ENCODE data around the gene IRX6.

Gene IRX6

DNA sequence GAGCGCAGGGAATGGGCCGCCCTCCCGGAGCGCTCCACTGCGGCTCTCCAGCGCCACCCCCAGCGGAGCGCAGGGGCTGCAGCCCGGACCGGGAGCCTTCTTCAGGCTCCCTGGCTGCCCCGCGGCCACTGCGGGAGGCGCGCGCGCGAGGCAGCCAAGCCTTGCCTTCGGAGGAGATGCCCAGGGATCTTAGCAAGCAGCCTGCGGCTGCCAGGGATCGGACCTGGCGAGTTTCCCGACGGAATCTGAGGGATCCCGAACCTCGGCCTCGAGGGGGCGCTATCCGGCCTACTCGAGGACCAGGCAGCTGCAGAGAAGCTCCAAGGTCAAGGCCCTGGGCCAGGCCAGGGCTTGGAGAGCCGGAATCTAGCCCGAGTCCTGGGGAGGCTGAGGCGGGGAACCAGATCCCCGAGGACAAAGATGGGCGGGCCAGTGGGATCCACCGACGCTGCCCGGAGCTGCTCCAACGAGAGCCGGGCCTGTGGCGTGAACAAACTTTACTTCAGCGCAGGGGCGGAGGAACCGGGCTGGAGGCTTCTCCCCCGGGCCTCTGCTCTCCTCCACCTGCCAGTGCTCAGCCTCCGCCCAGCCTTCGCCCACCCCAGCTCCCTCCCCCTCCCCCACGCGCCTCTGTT lies at the start of gene IRX6:
IRX6 (plus strand) TSS at position 567 of the 635 bp plus-strand sequence. CDS start 889 bp downstream, outside the sequence.
- DNase-seq: no peak

DNA sequence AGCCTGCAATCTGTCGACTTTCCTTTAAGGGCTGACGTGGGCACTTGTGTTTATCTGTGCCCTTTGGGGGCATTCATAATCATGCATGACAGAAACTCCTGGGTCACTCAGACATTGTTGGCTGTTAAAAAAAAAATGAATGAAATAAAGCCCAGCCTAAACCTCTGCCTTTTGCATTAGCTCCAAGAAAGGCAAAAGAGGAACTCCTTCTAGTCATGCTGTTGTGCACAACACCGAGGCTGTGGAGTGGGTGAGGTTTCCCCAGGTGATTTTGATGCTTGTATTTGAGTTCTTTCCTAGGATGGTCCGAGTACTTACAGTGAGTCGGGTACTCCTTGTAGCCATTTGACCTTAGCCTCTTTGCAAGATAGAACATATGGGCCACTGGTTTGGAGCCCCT lies 49.6 kb upstream of the IRX6 start:
- no peak for DNase-seq

DNA sequence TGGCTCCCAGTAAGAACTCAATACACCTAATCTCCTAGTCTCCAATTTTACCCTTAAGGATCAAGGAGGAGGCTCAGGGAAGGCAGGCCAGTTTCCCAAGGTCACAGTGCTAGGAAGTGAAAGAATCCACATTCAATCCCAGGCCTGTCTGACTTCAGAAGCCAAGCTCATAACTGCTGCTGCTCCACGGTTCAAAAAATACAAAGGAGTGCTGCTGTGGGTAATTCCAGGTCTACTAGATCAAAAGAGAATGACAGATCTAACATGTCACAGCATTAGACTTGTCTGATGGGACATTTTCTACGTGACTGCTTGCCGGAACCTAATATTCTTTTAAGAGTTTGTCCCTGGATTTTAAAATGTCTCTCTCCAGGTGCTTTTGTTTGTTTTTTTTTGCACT lies 48.8 kb upstream of the IRX6 start:
- DNase-seq: no peak

DNA sequence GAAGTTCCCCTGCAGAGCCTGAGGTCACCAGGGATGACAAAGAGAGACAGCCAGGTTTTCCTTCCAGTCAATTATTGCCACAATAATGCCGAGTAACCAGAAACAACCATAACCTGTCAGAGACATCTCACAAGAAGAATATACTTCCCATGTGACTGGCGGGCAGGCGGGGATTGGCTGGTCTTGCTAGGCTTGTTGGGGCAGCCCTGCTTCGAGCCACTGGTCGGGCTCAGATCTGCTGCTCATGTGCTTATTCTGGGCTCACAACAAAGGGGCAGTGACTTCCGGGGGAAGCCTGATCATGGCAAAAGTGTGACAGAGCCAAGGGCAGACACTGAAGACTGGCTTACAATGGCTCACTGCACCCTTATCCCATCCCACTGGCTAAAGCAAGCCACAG lies 48.1 kb upstream of the IRX6 start:
- no peak for DNase-seq

DNA sequence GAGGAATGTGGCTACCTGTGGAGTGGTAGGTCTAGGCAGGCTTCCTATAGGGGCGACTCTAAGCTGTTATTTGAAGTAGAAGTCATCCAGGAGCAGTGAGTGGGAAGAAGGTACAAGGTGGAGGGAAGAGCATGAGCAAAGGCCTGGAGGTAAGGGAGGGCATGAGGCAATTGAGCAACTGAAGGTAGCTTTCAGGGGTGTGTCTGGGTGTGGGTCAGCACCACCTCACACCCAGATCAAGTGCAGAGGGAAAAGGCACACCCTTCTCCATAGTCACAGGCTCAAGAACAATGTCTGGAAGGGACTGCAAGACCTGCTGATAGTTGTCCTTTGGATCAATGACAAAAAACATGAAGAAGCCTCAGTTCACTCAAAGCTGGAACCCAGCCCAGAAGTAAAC lies 46.5 kb upstream of the IRX6 start:
- DNase-seq: no peak

DNA sequence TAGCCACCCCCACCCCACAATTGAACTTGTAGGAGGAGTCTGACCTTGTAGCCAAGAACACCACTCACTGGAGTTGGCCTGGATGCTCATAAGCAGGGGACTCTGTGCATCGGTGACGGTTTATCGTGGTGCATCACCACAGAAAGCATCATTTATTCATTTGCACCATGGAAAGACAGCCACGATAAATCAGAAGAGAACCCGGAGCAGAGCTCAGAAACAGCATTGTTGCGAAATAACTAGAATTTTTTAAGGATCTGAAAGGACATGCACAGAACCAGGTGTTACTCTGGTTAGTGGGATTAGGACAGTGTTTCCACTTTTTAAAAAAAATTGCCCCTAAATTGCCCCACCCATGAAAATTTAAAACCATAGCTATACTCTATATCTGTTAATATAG lies 44.4 kb upstream of the IRX6 start:
- no peak for DNase-seq

DNA sequence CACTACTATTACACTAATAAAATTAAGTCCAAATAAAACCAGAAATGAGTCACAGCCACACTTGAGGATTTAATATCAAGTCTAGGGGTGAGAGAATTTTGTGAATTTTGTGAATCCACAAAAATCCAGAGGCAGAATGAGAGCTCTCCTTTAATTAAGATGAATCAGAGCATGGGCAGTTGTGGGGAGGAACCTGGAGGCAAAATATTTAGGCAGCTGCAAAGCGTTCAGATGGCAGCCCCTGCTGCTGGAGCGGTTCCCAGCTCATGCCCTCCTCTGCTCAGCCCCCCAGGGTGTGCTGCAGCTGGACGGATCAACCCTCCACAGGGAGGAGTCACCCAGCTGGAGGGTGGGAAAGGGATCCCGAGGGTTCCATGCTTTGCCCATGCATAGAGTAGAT lies 43.4 kb upstream of the IRX6 start:
- no peak for DNase-seq

DNA sequence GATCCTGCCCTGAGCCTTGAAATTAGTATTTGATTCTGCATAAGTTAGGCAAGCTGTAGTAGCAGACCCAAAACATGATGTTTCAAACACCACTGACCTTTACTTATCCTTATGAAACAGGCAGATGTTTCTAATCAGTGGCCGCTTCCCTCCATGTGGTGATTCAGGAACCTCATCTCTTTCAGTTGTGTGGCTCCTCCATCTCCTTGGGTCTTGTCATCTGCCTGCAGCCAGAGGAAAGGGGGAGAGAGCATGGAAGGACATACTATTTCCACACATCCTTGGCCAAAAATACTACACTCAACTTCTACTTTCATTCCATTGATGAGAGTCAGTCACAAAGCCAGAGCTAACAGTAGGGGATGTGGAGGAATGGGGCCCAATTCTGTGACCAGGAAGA lies 41.6 kb upstream of the IRX6 start:
- DNase-seq: no peak

DNA sequence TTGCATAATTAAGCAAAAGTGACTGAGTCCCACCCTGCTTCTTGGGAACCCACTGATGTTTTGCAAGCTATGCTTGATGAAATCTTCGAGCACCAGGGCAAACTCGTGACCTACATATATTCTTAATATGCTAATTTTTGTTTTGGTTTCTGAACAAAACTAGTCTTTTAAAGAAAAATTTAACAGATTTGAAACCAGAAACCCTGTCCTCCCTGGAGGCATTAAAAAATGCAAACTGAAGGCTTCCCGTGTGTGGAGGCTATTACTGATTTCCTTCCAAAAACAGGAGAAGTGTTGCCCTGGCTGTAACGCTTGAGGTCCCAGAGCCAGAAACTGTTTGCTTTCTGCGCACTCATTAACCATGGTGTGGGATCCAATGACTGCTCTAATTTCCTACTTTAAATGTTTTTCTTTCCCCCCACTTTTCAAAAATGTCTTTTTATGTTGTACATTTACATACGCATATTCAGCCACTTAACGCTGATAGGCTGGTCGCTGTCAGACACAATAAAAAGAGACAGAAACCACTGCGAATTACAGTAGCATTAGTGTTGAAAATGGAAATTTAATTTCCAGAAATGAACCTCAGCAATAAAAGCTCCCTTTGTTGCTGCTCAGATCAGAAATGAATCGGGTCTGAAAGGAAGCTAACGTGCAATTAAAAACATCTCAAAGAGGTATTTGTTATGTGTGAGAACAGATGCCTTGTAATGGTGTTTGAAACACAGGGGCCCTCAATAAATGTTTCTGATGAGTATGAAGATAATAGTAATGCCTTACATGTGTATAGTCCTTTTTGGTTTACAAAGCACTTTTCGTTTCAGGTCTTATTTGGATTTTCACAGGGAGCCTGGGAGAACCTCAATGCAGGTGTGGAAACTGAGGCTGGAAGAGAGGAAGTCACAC lies 39.9 kb upstream of the IRX6 start:
- DNase-seq: no peak

DNA sequence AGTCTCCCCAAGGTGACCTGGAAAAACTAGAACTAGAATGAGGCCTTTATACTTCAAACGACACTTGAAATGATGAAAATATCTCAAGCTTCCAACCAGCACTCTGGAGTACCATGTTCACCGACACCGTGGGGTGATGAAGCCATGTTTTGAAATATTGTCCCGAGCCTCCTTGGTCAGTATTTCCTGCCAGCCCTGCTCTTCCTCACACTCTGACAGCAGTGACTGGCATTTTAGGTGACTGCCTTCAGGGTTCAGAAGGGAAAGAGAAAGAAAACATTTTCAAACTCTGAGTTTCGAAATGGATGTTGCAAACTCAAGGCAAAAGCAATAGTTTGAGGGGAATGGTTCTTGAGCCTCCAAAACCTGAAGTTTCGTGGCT lies 39.3 kb upstream of the IRX6 start:
- DNase-seq: no peak

DNA sequence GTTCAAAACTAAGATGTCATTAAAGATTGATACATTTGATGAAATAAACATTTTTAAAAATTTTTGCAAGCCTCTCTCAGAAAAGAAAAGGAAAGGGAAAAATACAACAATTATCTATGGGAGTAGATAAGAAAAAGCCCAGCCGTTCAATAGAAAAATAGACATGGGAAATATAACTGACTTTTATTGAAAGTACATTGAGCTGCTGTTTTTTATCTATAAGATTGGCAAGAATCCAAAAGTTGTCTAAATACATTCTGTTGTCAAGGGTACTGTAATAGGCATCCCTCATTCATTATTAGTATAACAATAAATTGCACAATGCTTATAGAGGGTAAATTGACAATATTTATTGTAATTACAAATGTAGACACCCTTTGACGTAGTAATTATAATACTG lies 38.4 kb upstream of the IRX6 start:
- DNase-seq: no peak

DNA sequence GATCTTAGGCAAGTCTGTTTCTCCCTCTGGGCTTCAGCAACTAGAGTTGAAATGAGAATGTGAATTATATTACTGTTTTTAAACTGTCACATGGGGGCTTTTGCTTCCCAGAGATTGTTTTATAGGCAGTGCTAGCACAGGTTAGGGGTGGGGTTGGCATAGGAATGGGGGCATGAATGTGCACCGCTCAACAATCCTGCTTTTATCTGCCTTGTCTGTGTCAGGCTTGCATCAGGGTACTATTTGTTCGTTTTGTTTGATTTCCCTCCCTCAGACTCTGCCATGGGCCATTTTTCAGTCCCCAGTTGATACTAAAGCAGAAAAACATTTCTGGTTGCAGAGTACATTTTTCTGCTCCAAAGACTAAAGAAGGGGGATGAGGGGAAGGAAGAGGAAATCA lies 34.6 kb upstream of the IRX6 start:
- no peak for DNase-seq

DNA sequence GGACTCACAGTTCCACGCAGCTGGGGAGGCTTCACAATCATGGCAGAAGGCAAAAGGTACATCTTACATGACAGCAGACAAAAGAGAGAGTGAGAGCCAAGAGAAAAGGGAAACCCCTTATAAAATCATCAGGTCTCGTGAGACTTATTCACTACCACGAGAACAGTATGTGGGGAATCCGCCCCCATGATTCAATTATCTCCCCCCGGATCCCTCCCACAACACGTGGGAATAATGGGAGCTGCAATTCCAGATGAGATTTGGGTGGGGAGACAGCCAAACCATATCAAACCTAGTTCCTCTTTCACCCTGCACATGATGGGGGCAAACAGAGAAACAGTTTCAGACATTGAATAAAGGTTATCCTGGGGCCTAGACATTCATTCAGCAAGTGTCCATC lies 32.2 kb upstream of the IRX6 start:
- DNase-seq: no peak

DNA sequence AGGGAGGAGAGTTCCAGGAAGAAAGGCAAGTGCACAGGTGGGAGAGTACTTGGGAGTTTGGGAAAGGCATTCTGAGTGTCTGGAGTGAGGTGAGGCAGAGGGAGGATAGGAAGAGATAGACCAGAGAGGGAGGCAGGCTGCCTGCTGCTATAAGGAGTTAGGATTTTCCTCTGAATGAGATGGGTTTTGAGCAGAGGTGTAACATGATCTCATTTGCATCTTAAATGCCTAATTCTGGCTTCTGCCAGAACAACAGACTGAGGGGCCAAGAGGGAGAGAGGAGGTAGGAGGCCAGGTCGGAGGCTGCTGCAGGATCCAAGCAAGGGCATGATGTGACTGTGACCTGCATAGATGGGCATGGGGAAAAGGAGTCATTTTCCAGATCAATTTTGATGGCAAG lies 31.5 kb upstream of the IRX6 start:
- no peak for DNase-seq

DNA sequence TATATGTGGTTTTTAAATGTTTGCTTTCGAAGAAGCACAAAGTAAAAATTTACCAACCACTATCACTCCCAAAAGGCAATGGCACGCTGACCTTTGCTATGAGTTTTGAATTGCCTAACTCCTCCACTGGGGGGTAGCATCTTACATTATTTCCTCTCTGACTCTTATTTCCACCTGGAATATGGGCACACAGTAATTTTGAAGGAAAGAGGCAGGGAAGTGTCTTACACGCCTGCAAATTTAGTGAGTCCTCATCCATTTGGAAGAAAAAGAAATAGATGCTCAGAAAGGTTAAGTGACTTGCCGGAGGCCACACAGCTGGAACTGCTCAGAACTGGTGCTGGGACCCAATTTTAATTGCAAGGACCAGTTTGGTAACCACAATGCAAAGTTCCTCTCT lies 29.9 kb upstream of the IRX6 start:
- no peak for DNase-seq

DNA sequence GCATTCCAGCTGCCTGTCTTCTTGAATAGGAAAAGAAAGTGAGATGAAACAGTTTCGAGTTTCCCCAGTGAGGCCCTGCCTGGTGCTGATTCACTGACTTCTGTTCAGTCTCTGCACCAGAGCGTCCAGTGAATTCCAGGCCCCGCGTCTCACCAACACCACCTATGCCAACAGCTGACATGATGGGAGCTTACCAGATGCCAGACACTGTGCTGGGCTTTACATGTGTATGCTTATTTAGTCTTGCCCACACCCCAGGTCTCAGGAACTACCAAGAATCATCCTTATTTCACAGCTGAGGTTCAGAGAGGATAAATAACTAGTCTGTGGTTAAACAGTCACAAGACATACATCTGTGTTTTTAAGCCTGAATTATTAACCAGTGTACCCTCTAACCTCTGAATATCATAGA lies 29.1 kb upstream of the IRX6 start:
- DNase-seq: no peak

DNA sequence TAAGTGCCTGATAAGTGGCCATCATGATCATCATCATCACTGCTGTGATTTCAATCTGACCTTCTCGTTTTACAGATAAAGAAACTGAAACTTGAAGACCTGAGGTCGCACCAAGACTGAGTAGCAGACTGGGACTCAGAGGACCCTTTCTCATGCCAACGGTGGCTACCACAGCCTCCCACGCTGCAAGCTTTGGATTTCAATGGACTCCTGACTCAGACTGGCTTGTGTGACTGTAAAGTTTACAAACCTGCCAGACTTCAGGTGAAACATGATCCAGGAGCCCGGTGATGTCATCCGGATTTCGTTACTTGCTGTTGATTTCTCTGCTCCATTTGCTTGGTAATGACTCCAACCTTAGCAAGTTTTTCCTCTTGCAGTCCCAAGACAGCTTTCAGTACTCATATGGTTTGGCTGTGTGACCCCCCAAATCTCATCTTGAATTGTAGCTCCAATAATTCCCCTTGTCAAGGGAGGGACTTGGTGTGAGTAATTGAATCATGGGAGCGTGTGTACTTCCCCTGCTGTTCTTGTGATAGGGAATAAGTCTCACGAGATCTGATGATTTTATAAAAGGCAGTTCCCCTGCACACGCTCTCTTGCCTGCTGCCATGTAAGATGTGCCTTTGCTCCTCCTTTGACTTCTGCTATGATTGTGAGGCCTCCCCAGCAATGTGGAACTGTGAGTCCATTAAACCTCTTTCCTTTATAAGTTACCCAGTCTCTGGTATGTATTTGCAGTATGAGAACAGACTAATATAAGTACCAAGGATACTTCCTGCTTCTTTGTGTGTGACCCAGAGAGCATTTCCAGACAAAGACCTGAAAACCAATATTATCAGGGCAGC lies 26.7 kb upstream of the IRX6 start:
- peak; percentile 2 for DNase-seq

DNA sequence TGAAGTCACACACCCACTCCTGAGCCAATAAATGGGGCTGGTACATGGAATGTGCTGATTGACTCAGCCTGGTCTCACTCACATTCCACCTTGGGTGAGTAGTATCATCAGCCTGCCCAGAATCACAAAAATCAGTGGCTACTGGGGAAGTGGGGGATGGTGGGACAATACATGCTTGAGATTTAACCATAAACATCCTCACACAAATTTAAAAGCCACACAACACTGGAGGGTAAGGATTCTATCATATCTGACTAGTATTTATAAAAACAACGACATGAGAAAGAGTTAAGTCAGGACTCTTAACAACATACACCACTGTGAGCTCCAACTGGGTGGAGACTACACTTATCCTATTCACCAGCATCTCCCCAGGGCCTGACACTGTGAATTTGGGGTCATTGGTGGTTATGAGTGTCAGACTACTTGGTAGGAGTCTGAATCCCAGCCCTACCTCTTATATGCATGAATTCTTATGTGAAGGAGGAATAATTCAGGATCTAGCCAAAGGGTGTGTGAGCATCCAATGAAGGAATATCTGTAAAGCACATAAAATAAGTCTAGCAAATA lies 26.0 kb upstream of the IRX6 start:
- DNase-seq: no peak

DNA sequence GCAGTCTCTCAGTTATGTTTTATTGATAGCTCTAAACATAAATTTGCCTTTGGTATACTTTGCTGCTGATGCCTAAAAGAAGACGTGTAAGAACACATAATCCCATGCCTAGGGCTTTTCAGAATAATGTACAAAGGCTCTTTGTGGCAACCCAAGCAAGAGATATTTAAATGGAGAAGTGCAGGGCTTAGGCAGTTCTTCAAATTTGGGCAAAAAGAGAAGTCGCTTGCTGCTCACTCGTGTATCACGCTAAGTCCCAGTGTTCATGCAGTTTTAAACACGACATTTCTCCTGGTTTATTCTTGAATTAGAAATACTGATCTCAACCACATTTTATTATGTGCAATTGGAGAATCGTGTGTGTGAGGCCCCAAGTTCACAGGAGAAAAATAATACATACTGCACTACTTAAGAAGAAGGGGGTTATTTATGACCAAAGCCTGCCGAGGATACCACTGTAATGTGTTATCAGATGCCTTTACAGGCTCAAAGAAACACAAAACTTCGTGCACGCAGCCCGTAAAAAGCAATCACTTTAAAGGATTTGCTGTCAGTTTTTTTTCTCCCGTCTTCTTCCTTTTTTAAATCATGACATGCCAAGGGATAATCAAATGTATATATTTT lies 22.5 kb upstream of the IRX6 start:
- DNase-seq: no peak

DNA sequence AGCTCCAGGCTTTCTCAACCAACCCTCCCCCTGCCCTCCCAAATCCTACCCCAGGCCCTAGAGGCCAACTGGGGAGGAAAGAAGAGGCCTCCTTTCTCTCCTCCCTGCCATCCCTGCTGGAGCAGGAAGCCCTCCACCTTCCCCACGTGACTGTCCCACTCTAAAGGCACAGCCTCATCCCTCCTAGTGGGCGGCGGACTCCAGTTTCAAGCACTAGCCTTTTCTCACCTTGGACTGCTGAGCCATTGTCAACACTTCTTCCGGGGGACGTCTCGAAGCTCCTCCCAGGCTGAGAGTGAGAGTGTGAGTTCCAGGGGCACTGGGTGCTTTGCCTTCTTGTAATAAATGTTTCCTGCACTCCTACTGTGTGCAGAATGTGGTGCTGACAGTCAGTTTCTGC lies 21.4 kb upstream of the IRX6 start:
- DNase-seq: no peak

DNA sequence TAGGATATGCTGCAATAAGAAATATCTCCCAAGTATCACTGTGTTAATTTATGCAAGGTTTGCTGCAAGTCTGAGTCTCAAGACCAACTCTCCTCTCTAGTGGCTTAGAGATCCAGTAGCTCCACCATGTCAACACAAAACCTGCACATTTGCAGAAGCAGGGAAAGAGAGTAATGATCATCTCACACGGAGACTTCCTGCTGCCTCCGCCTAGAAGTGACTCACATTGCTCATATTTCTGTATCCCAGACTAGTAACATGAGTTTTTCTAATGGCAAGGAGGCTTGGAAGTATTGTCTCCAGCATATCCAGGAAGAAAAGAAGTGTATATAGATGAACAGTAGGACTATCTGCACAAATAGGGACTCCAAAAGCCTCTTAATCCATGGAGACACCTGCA lies 15.0 kb upstream of the IRX6 start:
- no peak for DNase-seq

DNA sequence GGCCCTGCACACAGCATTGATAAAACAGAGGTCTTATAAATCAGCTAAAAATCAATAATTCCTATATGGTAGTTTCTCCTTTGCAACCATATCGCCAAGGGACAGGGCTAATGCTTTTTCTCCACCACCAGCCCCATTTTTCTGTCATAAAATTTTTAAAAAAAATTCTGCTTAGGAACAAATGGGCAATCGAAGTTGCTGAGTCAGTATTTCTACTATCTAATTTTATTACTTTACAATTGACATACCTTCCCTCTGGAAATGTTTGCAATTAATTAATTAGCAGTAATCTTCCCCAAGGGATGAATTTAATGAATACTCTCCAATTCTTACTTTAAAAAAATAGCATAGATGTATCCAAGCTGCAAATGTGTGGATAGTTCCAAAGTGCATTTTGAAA lies 1.7 kb upstream of the IRX6 start:
- DNase-seq: no peak
